OCI-LY3 (cell line): ENCODE data around the gene DCC.
"Not testable (repeated sequence)": the region's sequence is repeated elsewhere in the genome, so short reads cannot be mapped to it uniquely, and the experiment has no call there.

ENCODE experiments used
- H2AFZ ChIP-seq: fragments of 200-600, 300-600 bp; shearing (Covaris generic); 2 replicates; pipeline ENCODE4 v1.6.0; 2014; ENCODE audit warnings: antibody characterized with exemption, low read depth, low read length
- H3K27ac ChIP-seq: fragments of 200-600, 300-600 bp; sonication (generic); 2 replicates; pipeline ENCODE4 v1.5.1; 2014; ENCODE audit warnings: mild to moderate bottlenecking, low read length, moderate library complexity, mixed read lengths
- H3K27me3 ChIP-seq: fragments of 200-600, 300-600 bp; sonication (generic); 2 replicates; pipeline ENCODE4 v1.6.1; 2014; ENCODE audit warnings: low read depth, low read length, mixed read lengths
- H3K36me3 ChIP-seq: fragments of 200-600, 300-600 bp; sonication (generic); replicated peaks from 2 replicates; pipeline ENCODE3; 2014; ENCODE audit warnings: low read depth, low read length, mixed read lengths
- H3K4me1 ChIP-seq: fragments of 300-600, 200-600 bp; sonication (generic); 2 replicates; pipeline ENCODE4 v1.6.1; 2014; ENCODE audit warnings: low read length, mixed read lengths
- H3K4me2 ChIP-seq: fragments of 200-600, 300-600 bp; sonication (generic); 2 replicates; pipeline ENCODE4 v1.6.1; 2014; ENCODE audit warnings: low read length, mixed read lengths
- H3K4me3 ChIP-seq: fragments of 300-600, 200-600 bp; sonication (generic); 2 replicates; pipeline ENCODE4 v1.5.1; 2014; ENCODE audit warnings: antibody characterized with exemption, mild to moderate bottlenecking, low read length, moderate library complexity
- H3K79me2 ChIP-seq: fragments of 300-600, 200-600 bp; shearing (Covaris generic); 2 replicates; pipeline ENCODE4 v1.6.1; 2014; ENCODE audit warnings: mild to moderate bottlenecking, low read length, mixed read lengths
- H3K9ac ChIP-seq: fragments of 300-600, 200-600 bp; shearing (Covaris generic); 2 replicates; pipeline ENCODE4 v1.6.0; 2014; ENCODE audit warnings: mild to moderate bottlenecking, low read length, moderate library complexity
- H3K9me3 ChIP-seq: fragments of 200-600, 300-600 bp; shearing (Covaris generic); 2 replicates; pipeline ENCODE4 v1.6.1; 2014; ENCODE audit warnings: low read length, mixed read lengths; ENCODE audit not compliant: insufficient read depth
- H4K20me1 ChIP-seq: fragments of 200-600, 300-600 bp; sonication (generic); 2 replicates; pipeline ENCODE4 v1.6.1; 2016; ENCODE audit warnings: low read length, mixed read lengths; ENCODE audit not compliant: insufficient read depth
- CTCF ChIP-seq: fragments of 200-600, 300-600 bp; sonication (generic); IDR thresholded peaks from 2 replicates; pipeline ENCODE4 v1.5.1; 2014; ENCODE audit warnings: antibody characterized with exemption, low read length, low read depth
- EZH2phosphoT487 ChIP-seq: fragments of 200-600 bp; shearing (Covaris generic); IDR thresholded peaks from 2 replicates; pipeline ENCODE4 v1.6.1; 2018; ENCODE audit warnings: antibody characterized with exemption, mixed run types, low read depth

The DCC gene

GRCh38 chr18:53509886-53510285, 1169.9 kb downstream of the DCC start:
- Histone ChIP-seq H3K9ac (no peak overlapping the region), H2AFZ (no peak overlapping the region), H3K9me3 (no peaks in the 10 kb centered on the region), H3K79me2 (no peaks in the 10 kb centered on the region), H3K4me2 (no peak overlapping the region), H3K36me3 (no peaks in the 10 kb centered on the region), H4K20me1 (no peaks in the 10 kb centered on the region), H3K27ac (no peak overlapping the region), H3K4me3 (no peak overlapping the region), H3K4me1 (no peaks in the 10 kb centered on the region), H3K27me3 (no peaks in the 10 kb centered on the region)
- TF ChIP-seq CTCF (no peak), EZH2phosphoT487 (no peak)

- not testable (repeated sequence) for H3K4me3 ChIP-seq, H3K4me1 ChIP-seq, H2AFZ ChIP-seq, H3K79me2 ChIP-seq, H3K27ac ChIP-seq, H3K9ac ChIP-seq, H4K20me1 ChIP-seq, H3K4me2 ChIP-seq, H3K36me3 ChIP-seq, H3K9me3 ChIP-seq, H3K27me3 ChIP-seq
Observed at GRCh38 chr18:53511725-53512124, 1171.7 kb downstream of the DCC start.

GRCh38 chr18:53521068-53521467, 1181.1 kb downstream of the DCC start:
- Histone ChIP-seq H4K20me1 (no peaks in the 10 kb centered on the region), H3K4me2 (no peak overlapping the region), H3K4me1 (no peaks in the 10 kb centered on the region), H3K36me3 (no peaks in the 10 kb centered on the region), H3K79me2 (no peaks in the 10 kb centered on the region), H3K27ac (no peak overlapping the region), H3K27me3 (no peaks in the 10 kb centered on the region), H3K9me3 (peaks cover 4% of the 10 kb centered on the region; the same call in 1 of the 2 replicates), H3K9ac (no peak overlapping the region), H3K4me3 (no peak overlapping the region), H2AFZ (no peak overlapping the region)
- TF ChIP-seq EZH2phosphoT487 (no peak), CTCF (no peak)

- H3K36me3 ChIP-seq, result no peaks in the 10 kb centered on the region
- TF ChIP-seq EZH2phosphoT487 (no peak), CTCF (no peak)
- H3K9me3 ChIP-seq, result peaks cover 4% of the 10 kb centered on the region; the same call in 1 of the 2 replicates
- H3K27me3 ChIP-seq, result no peaks in the 10 kb centered on the region
- no peaks in the 10 kb centered on the region for H3K79me2 ChIP-seq
- H3K4me3 ChIP-seq, result no peak overlapping the region
- no peak overlapping the region for H3K27ac ChIP-seq
- no peaks in the 10 kb centered on the region for H4K20me1 ChIP-seq
- no peaks in the 10 kb centered on the region for H3K4me1 ChIP-seq
- peak overlapping the region; percentile 4; the same call in 1 of the 2 replicates for H2AFZ ChIP-seq
- H3K9ac ChIP-seq, result no peak overlapping the region
- H3K4me2 ChIP-seq, result no peak overlapping the region
Observed at GRCh38 chr18:53526101-53526870, 1186.3 kb downstream of the DCC start.
